ENCODE data around the gene CLEC4G.
"Not testable (repeated sequence)": the region's sequence is repeated elsewhere in the genome, so short reads cannot be mapped to it uniquely, and the experiment has no call there.

CLEC4G gene

DNA sequence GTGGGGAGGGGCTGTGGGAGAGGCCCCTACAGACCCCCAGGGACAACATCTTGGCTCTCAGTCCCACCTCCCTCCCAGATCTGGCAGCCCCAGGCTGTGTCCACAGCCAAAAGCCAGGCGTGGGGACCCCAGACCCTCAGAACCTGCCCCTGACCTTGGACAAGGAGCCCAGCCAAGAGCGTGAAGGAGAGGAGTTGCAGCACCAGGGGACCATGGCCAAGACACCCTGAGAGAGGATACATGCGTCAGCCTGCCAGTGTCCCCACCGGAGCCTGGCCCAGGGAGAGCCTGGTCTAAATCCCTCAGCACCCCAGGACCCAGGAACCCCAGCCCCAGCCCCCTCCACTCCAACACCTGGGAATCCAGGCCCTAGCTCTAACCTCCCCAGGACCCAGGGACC is 14.4 kb upstream of the CLEC4G start:
- not testable (repeated sequence) for DNase-seq

DNA sequence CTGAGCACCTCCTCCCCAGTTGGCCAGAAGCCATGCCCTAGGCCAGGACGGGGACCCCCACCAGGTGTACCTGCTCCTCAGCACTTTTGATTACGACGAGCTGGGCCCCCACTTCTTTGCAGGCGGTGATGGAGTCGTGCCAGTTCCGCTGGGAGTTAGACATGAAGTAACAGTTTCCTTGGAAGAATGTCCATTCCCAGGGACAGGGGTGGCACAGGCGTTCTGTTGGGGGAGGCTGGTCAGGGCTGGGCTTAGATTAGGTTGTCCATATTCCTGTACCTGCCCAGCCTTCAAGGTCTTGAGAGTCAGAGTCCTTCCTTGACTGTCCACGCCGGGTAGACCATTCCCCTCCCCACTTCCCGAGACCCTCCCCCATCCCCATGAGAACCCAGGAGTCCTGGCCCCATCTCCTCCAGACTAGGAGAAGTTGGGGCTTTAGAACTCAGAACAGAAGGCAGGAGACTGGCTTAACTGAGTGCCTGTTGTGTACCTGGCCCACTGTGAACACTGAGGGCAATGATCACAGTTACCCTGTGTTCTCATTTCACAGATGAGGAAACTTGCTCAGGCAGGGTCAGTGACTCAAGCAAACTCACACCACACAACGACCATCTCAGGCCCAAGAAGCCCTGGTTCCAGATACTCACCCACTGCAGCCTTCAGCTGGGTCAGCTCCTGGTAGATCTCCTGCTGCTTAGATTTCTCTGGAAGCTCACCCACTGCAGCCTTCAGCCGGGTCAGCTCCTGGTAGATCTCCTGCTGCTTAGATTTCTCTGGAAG is 13.2 kb upstream of the CLEC4G start:
- no peak for DNase-seq

DNA sequence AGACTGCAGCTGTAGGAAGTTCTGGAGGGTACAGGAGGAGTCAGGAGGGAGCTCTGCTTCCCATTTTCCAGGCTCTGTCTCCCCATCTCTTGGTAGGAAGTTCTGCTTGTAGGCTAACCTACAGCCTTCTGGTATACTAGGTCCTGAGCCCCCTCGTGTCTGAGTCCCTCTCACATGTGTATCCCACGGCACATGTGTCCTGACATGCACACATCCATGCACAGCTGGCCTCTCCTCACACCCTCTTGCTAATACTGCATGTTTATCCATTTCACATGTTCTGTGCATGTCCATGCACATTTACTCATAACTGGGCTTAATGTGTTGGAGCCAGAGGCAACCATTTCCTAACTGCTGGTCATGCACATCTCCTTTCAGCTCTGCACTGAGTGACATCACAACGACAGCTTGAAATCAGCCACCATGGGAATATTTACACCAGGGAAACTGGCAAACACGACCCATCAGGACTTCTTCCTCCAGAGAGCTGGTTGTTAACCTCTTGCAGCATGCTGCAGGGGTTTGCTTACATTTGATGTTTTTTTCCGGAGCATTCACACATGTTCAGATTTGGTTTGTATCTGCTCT is 12.4 kb upstream of the CLEC4G start:
- DNase-seq = no peak

DNA sequence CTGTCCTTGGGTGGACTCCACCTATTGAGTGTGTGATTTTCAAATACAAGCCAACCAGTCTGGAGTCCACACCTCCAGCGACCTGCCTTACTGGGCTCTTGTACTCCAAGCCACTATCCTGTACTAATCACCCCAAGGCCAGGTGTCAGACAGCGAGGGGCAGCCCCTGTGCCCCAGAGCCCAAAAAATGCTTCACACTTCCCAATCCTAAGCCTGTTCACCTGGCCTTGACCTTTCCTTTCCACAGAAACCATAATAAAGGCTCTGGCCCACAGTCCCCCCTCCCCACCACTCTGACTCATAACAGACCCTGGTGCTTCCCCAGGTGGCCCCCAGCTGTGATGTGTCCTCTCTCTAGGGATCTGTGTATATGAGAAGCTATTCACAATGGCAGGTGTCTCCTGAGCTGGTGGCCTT is 11.5 kb upstream of the CLEC4G start:
- no peak for DNase-seq

DNA sequence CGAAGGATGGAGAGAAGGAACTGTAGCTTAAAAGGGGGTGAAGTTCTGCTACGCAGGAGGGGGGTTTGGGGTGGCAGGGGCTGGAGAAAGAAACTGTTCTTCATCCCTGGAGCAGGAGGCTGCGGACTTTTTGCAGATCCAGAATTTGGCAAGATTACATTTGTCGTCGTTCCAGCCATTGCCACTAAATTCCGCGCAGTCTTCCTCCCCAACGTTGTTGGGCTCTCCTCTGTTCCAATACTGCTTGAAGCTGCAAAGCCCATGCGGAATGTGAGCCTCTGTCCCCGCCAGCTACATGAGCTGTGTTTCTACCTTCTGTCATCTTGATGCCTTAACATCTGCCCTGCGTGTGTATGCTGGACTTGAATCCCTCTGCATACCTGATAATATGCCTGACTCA is 11.1 kb upstream of the CLEC4G start:
- no peak for DNase-seq

DNA sequence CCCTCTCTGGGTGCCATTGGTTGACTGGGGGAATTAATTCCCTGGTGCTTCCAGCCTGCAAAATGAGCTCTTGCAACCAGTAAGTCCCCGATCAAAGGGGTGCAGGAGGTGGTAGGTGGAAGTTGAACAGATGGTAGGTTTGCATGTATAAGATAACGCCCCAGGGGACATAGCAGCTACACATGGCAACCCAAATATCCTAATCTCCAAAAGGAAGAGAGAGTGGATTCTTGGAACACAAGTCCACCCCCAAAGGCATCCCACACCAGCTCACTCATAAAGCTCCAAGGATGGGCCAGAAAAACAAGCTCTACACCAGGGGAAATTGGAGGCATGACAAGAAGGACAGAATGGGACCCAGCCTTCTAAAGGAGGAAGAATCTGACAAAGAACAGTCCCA is 10.7 kb upstream of the CLEC4G start:
- DNase-seq = no peak

DNA sequence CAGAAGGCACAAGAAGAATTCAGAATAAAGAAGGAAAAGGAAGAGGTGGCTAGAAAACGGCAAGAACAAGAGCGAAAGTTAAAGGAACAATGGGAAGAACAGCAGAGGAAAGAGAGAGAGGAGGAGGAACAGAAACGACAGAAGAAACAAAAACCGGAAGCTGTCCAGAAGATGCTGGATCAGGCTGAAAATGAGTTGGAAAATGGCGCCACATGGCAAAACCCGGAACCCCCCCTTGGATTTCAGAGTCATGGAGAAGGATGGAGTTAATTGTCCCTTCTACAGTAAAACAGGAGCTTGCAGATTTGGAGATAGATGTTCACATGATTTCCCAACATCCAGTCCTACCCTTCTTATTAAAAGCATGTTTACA is 8.8 kb upstream of the CLEC4G start:
- DNase-seq = no peak

DNA sequence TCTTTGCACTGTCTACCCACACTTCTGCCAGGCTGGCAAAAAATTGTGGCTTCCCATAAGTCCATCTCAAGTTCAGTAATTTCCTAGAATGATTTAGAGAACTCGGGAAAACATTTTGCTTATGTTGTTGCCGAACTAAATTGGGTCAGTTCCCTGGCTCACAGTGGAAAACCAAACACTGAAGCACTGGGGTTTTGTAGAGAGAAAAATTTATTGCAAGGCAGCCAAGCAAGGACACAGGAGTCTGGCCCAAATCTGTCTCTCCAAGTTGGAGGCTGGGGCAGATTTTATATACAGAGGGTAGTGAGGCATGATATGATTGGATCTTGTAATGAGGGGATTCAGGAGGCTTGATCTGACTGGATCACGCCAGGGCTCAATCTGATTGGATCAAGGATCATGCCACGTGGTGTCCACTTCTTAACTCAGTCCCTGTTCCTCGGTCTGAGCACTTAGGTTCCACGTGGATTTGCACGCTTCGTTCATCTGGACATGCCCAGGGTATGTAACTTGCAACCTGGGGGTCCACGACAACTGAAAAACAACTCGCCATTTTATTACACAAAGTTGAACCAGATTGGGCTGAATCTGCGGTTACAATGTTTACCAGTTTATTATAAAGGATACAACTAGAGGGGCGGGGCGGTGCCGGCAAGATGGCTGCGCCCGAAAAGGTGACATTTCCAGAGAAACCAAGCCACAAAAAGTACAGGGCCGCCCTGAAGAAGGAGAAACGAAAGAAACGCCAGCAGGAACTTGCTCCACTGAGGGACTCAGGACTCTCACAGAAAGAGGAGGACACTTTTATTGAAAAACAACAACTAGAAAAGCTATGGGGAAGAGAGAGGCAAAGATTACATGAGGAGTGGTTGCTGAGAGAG is 8.1 kb upstream of the CLEC4G start:
- no peak for DNase-seq

DNA sequence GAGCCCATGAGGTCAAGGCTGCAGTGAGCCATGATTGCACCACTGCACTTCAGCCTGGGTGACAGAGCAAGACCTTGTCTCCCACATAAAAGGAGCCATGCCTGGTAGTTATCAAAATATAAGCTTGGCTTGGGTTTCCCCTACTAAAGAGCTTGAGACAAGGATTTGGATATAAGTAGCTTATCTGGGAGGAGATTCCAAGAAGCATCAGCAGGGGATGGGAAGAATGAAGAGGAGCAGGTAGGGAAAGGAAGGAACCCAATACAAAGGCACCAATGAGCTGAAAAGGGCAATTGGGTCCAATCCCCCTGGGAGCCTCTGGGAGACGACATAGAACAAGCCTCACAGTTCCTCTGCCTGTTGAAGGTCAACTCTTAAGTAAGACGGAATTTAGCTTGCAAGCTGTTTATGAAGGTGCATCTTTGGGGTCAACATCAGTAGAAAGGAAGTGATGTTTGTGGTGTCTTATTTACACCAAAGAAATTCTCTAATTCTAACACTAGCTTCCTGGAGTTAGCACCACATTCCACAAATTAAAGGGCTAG is 7.4 kb upstream of the CLEC4G start:
- no peak for DNase-seq

DNA sequence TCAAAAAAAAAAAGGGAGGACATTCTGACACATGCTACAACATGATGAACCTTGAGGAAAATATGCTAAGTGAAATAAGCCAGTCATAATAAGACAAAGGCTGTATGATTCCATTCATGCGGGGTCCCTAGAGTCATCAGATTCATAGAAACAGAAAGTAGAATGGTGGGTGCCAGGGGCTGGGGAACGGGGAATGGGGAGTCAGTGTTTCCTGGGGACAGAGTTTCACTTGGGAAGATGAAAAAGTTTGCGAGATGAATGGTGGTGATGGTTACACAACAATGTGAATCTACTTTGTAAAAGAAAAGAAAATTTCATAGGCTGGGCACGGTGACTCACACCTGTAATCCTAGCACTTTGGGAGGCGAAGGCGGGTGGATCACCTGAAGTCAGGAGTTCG is 6.1 kb upstream of the CLEC4G start:
- peak; percentile 10 for DNase-seq

DNA sequence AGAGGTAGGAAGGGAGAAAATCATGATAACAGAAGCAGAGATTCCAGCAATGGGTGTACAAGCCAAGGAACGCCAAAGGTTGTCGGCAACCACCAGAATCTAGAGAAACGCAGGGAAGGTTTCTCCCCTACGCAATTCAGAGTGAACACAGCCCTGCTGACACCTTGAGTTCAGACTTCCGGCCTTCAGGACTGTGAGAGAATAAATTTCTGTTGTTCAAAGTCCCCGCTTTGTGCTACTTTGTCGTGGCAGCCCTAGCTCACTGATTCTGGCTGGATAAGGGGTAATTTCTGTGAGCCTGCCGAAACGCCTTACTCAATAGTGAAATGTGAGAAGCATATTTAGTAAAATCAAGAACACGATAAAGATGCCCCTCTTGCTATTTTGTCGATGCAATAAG is 5.3 kb upstream of the CLEC4G start:
- no peak for DNase-seq

DNA sequence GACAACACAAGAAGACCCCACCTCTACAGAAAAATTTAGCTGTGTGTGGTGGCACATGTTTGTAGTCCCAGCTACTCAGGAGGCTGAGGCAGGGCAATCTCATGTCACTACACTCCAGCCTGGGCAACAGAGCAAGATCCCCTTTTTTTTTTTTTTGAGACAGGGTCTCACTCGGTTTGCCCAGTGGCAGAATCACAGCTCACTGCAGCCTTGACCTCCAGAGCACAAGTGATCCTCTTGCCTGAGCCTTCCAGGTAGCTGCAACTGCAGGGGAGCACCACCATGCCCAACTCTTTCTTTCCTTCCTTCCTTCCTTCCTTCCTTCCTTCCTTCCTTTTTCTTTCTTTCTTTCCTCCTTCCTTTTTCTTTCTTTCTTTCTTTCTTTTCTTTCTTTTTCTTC is 4.2 kb upstream of the CLEC4G start:
- DNase-seq = no peak

DNA sequence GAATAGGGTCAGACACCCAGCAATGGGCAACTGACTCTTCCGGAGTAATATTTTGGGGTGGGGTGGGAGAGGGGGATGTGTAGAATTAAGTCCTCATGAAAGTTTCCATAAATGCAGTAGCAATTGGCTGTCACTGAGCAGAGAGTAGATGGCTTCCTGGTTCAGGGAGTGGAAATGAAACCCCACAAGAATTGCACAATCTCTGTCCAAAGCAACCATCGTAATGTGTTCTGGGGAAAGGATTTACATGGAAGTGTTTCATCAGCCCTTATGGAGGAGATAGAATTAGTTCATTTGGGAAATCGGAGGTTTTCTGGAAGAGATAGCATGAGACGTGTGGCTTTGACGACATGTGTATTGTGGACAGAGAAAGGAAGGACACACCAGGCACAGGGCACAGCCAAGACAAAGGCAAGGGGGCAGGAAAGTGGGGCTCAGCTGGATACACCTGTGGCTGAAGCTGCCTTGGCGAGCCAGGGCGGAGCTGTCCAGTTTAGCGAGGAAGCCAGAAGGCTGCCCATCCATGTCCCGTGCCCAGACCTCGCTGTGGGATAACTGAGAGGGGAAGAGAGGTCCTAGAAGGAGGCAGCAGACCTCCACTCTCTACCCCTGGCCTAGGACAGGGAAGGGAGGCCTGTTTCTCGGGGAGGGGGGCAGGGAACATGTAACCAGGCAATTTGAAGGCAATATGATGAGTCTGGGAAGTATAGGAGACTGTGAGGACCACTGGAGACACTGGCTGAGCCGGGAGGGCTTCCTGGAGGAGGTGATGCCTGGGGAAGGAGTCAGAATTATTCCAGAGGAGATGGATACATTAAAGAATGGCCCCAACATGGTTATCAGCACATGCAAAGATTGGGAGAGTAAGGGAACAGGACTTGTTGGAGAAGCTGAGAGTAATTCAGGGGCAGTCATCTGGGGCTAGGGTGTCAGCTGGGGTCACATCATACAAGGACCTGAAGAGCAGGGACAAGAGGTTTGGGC is 2.6 kb upstream of the CLEC4G start:
- DNase-seq = no peak

DNA sequence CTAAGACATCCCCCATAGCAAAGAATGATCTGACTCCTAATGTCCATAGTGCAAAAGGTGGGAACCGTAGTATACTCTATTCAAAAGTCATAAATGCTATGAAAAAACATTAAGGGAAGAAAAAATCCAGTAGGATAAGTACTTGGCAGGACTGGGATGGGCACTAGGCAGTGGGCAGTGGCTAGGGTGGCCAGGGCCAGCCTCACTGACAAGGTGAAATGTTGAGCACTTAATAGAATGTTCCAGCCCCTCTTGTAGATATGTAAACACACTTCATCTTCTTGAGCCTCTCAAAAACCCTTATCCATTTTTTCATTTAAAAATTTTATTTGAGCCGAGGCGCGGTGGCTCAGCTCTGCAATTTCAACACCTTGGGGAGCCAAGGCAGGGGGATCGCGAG is 1.5 kb upstream of the CLEC4G start:
- no peak for DNase-seq

DNA sequence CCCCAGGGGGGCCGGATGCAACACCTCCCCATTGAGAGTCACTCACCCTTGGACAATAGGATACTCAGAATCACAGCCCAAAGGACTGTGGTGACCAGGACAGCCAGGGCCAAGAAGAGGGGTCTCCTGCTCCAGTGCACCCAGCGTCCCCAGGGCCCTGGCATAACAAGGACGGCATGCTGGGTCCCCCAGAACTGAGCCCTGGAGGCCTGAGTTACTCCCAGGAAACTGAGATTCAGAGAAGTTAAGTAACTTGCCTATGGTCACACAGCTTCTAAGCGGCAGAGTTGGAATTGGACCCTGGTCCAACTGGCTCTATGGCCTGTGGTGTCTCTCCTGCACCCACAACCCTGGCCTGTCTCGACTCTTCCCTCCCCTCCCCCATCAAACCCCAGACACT is 295 bp downstream of the CLEC4G start:
- DNase-seq = no peak

DNA sequence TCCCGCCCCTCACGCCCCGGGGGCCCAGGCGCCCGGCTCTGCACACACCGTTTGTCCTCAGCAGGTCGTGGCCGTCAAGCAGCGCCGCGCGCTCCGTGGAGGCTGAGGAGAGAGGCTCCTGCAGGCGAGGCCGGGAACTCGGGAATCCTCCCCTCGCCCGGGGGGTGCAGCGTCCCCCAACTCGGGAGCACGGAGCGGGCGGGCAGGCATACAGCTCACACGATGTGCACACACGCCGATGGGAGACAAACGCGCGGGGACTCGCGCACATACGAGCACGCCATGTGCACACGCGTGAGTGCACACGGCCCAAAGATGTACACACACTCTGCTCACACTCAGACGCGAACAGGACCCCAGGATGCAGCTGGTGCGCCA is 703 bp downstream of the CLEC4G start:
- DNase-seq = no peak

DNA sequence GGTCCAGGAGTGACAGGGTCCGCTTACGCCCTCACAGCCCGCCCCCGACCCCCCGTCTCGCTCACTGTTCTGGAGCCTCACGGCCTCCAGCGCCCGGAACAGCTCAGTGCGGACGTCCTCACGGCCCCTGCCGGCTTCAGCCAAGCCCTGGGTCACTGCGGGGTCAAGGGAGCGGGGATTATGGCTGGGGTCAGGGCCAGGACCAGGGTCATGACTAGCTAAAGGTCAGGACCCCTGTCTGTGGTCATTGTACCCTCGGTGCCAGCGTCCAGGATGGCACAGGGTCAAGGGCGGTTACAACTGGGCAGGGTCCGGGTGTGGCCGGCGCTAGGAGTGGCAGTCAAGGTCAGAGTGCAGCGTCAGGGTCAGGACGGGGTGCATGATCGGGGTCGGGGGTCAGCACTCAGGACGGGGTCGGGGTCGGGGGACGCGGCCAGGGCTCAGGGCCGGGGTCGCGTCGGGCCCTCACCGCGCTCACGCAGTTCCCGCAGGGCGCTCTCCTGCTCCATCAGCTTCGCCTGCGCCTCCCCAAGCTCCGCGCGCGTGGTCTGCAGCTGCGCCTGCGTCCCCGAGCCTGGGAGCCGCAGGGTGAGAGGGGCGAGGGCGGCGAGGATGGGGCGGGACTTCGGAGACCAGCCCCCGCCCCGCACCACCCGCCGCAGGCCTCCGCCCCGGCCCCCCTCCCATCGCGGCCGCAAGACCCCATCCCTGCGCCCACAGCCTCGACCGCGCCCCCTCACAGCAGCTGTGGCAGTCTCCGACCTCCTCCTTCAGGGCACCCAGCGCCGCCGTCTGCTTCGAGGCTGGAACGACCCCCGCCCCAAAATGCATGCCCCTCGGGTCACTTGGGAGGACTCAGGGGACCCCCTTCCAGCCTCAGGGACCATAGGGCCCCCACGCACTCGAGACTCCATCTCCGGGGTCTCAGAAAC is 1.4 kb downstream of the CLEC4G start:
- DNase-seq = no peak

DNA sequence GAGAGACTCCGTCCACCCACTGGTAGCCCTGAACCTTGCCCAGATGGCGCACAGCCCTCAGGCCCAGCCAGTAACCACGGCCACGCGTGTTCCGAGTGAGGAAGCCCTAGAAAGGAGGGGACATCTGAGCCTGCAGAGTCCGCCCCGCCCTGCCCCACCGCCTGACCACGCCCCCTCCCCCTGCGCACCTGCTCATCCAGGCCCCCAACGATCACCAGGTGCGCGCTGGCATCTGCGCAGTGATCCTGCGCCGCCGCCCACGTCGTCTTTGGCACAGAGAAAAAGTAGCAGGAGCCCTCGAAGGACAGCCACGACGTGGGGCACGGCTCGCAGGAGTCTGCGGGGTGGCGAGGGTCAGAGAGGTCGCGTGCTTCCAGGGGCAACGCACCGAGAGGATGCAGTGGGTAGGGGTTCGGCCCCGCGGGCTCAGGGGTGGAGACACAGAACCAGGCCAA is 2.1 kb downstream of the CLEC4G start:
- no peak for DNase-seq

DNA sequence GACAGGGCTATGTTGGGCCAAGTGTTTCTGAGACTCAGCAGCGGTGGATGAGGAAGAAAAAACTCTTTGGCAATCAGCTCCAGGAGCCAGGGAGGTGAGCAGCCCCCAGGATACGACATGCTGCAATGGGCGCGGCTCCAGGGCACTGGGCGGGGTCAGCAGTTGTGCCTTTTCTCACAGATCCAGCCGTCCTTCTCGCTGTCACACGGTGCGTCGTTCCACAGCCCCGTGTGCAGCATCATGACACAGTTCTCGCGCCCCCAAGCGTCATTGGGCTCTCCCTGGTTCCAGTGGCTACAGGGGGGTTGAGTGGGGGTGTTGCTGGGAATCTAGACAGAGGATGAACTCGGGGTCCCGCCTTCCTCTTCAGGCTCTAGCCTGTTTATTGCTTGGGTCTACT is 2.7 kb downstream of the CLEC4G start:
- DNase-seq = no peak

DNA sequence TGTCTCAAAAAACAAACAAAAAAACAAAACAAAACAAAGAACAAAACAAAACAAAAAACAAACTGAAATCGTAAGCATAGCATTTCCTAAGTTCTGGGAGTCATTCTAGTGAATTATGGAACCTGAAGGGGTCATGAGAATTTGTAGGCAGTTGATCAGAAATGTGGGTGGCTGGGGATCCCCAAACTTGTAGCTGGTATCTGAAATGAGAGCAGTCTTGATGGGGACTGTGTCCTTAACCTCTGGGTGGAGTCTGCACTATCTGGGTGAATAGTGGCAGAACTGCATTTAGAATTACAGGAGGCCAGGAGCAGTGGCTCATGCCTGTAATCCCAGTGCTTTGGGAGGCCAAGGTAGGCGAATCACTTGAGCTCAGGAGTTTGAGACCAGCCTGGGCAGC is 6.1 kb downstream of the CLEC4G start:
- no peak for DNase-seq

DNA sequence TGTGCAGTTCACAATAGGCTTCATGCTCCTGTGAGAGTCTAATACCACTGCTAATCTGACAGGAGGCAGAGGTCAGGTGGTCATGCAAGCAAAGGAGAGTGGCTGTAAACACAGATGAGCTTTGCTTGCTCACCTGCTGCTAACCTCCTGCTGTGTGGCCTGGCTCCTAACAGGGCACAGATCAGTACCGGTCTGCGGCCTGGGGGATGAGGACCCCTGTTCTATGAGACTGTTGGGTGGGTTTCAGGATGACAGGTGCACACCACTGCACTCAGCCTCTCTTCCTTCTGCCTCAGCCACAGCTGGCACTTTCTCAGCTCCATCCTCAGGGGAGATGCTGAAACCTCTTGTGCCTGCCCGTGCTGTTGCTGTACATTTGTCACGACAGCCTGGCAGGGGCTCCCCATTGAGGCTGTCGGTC is 9.7 kb downstream of the CLEC4G start:
- no peak for DNase-seq
